ENCODE measurements around the gene CPXM1. TPM values are rescaled to one million over a fixed set of nuclear protein-coding genes. Genes with fewer than 3 reads are reported as not detected.

CPXM1 gene
- total RNA-seq, 1 donor from 2014 or later: 0.19 TPM

DNA sequence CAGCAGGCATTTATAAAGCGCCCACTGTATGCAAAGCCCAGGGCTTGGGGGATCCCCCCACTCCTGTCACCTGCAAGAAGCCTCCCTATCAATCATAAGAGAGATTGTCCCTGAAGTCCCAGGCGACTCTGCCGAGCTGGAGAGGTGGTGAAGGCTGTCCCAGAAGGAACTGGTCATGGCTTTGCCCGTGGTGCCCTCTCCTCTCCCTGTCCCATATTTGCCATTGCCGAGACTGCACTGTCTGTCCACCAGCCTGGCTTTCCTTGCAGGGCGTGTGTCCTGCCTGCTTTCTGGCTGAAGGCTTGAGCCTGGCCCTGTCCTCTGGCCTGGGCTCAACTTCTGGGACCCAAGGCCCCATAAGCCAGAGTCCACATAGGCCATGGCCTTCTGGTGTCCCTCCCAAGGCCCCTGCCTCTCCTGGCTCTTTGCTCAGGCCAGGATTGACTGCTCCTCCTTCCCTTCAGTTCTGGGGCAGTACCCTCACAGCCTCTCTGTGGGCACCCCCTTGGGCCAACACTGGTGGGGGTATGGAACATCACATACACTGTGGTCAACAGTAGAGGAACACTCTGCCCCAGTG is 46.9 kb downstream of the CPXM1 start:
- intact Hi-C loops (cut with DNase I): loop anchor here (5.0 kb wide), 1 partner anchor 99 kb away; no protein-coding TSS in a partner anchor
- DNase-seq (ENCODE audit: low spot score): no peak

DNA sequence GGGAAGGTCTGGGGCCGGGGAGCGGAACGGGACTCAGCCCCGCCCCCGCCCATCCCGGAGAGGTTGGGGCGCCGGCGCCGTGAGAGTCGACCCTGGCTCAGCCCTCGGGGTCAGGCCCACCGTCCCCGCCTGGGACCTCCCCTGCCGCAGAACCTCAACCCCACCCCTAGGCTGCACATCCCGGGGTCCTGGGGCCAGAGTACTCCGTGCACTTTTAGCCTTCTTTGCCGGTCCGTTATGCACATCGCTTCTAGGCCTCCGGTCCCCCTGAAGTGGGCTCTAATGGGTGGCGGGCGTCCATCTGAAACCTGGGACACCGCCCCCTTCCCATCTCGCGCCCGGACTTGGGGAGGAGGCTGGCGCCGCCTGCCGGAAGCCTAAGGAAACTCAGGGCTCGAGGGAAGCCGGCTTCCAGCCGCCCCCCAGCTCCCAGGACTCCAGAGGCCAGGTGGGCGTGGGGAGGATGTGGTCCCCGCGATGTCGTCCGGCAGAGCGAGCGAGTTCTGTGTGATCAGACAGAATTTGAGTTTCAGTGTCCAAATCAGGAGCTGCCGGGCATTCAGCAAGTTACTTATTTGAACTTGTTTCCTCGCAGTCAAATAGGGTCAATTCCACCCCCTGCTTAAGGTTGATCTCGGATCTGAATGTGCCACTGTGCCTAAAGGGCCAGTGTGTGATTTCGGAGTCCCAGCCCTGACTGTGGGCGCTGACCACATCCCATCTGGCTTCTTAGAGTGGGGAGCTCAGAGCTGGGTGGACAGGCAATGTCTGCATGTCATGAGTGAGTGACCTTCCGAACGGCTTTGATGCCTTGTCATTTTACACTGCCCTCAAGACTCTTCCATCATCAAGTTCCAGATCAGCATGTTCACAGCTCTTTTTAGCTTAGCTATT is 47.6 kb downstream of the CPXM1 start:
- intact Hi-C loops (cut with DNase I): loop anchor here (5.0 kb wide), 1 partner anchor 99 kb away; no protein-coding TSS in a partner anchor
- no peak for DNase-seq (ENCODE audit: low spot score)

DNA sequence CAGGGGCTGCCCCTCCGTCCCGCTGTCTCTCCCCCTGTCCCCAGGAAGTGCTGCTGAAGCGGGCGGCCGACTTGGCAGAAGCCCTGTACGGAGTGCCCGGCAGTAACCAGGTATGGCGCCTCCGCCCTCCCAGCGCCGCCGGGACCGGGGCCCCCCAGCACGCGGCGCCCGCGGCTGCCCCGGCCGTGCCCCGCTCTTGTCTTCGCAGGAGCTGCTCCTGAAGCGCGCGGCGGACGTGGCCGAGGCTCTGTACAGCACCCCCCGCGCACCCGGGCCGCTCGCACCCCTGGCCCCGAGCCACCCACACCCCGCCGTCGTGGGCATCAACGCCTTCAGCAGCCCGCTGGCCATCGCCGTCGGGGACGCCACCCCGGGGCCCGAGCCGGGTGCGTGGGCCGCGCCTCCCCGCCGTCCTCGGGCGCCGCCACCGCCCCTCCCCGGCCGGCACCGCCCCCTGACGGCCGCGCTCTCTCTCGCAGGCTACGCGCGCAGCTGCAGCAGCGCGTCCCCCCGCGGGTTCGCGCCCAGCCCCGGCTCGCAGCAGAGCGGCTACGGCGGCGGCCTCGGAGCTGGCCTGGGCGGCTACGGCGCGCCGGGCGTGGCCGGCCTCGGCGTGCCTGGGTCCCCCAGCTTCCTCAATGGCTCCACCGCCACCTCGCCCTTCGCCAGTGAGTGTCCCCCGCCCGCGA is 48.4 kb downstream of the CPXM1 start:
- DNase-seq (ENCODE audit: low spot score): no peak
- intact Hi-C loops (cut with DNase I): loop anchor here (5.0 kb wide), 1 partner anchor 100 kb away; no protein-coding TSS in a partner anchor

DNA sequence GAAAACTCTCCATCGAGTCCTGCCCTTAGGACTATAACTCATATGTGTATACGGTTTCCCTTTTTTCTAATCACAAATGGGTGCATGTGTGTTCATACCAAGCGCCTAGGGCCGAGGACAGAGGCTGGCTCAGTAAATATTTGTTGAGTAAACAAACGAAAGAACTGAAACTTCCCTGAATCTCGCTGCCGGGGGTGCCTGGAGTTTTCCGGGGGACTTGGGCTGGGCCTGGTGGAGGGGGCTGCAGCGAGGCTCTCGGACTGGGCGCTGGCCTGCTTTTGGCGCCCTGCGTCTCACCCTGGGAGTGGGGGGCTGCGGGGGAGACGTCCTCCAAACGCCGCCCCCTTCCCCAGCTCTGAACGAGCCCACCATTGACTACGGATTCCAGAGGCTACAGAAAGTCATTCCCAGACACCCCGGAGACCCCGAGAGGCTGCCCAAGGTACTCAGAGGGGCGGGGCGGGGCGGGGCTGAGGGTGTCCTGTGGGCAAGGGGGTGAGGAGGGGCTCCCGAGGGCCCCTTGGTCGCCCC is 49.0 kb downstream of the CPXM1 start:
- DNase-seq (ENCODE audit: low spot score): no peak
- intact Hi-C loops (cut with DNase I): loop anchor here (5.0 kb wide), 1 partner anchor 101 kb away; no protein-coding TSS in a partner anchor

- DNase-seq (ENCODE audit: low spot score): no peak
- intact Hi-C loops (cut with DNase I): loop anchor here (5.0 kb wide), 1 partner anchor 102 kb away; no protein-coding TSS in a partner anchor
These were observed 49.8 kb downstream of the CPXM1 start for GRCh38 chr20:2750491-2751251.

DNA sequence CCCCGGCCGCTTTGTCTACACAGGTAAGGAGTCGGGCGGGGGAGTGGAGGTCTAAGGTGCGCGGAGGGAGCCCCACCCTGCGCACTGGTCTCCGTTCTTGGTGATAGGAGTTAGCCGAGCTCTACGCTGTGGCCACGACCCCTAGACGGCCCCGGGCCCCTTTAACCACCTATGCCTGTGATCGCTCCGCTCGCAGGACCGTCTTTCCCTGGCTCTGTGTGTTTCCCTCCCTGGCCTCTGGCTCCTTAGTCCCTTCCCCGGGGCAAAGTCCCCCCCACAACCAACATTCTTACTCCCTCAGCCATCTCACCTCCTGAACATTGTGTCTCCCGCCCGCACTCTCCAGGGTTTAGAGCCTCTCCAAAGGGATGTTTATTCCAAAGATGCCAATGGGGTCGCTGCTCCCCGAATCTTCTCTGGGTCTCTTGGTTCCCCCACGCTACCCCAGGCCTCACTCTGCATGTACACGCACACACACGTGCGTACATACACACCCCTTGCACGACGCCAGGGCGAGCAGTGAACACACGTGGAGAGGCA is 50.4 kb downstream of the CPXM1 start:
- intact Hi-C loops (cut with DNase I): loop anchor here (5.0 kb wide), 1 partner anchor 102 kb away; no protein-coding TSS in a partner anchor
- no peak for DNase-seq (ENCODE audit: low spot score)

DNA sequence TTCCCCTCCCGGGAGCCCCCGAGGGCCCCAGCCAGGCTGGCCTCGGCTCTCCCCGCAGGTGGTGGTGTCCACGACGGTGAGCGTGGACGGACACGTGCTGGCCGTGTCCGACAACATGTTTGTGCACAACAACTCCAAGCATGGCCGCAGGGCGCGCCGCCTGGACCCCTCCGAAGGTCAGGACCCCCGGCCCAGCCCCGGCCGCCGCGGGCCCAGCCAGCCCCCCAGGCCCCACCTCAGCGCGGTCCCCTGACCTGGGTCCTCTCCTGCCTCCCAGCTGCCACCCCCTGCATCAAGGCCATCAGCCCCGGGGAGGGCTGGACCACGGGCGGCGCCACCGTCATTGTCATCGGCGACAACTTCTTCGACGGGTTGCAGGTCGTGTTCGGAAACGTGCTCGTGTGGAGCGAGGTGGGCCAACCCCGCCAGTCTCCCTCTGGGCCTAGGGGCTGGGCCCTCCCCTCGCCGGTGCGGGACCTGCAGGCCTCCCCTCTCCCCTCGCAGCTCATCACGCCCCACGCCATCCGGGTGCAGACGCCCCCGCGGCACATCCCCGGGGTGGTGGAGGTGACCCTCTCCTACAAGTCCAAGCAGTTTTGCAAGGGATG is 51.0 kb downstream of the CPXM1 start:
- intact Hi-C loops (cut with DNase I): no loop called here
- DNase-seq (ENCODE audit: low spot score): no peak

GRCh38 chr20:2748551-2749342 is 51.7 kb downstream of the CPXM1 start:
- intact Hi-C loops (cut with DNase I): no loop called here

DNA sequence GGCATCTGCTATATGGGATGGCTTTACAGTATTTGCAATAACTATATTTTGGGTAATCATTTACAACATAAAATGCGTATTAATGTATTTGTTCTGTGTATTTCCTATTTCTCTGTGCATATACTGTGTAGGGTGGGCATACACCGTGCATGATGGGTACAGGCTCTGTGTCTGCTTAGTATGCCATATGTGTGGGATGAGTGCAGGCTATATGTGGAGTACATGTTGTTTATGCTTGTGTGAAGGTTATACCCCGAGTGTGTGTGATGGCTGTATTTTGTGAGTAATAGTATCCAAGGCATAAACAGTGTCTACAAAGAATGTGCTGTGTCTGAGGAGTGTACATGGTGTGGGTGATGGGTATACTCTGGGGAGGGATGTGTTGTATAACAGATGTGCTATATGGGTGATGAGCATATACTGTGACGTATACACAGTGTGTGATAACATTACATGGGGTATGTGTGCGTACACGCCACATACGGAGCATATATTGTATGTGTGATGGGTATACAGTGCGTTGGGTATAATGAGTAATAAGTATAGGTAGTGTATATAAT is 52.7 kb downstream of the CPXM1 start:
- no peak for DNase-seq (ENCODE audit: low spot score)
- intact Hi-C loops (cut with DNase I): no loop called here

More at GRCh38 chr20:2748551-2749342, 51.7 kb downstream of the CPXM1 start:
- DNase-seq (ENCODE audit: low spot score): no peak

- no peak for DNase-seq (ENCODE audit: low spot score)
- intact Hi-C loops (cut with DNase I): no loop called here
These were observed 53.7 kb downstream of the CPXM1 start for GRCh38 chr20:2746636-2747265.

DNA sequence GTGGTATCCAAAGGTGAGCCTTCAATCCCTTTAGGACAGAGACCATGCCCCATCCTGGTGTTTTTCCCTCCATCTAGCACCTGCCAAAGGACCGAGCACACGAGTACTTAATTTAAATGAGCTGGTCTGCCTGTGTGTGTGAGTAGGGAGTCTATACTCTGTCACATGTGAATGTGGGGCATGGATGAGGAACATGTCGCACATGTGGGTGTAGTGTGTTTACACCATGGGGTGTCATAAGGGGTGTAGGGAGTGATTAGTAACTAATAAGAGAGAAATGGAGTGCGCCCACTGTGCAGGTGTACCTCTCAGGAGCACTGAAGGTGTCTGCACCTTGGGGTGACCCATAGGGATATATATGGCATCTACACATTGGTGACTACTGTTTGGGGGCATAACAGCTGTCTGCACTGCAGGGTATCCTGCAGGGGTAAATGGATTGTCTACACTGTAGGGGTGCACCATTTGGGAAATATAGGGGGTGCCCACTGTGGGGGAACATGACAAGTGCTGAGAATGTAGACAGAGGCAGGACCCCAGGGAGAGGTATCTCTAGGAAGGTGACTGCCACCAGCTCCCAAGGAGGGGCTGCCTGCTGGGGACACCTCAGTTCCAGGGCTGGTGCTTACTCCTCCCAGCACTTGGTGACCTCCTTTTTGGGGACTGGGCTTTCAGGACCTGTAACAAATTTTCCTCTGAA is 54.3 kb downstream of the CPXM1 start:
- DNase-seq (ENCODE audit: low spot score): no peak
- intact Hi-C loops (cut with DNase I): no loop called here

DNA sequence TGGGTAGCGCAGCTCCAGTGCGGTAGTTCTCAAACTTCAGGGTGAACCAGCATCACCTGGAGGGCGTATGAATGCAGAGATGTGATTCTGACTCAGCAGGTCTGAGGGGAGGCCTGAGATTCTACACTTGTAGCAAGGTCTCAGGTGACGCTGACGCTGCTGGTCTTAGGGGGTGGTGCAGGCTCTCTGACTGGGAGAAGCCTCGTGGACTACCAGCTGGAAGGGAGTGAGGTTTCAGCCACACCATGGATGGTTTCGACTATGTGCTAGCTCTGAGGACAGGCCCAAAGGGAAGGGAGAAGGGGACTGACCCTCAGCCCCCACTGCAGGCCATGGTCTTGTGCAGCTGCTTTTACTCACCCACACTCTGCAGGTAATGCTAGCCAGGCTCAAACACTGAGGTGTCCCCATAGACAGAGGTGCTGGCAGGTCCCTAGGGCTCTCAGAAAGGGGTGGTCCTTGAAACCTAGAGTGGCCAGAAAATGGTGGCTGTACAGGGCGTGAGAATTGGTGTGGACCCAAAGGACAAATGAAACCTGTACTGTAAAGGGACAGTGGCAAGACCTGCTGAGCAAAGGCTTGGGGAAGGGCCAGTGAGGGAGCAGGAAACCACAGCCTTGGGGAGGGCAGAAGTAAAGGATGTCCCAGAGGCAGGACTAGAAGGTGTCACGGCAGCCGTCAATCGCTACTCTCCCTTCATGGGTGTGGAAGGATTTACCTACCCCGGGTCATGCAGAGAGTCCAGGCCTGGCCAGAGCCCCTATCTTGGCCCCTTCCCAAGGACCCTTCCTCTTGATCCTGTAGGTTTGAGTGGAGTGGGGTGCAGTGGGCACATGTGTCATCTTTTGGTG is 55.1 kb downstream of the CPXM1 start:
- intact Hi-C loops (cut with DNase I): no loop called here
- no peak for DNase-seq (ENCODE audit: low spot score)
